Measurements from ENCODE around the gene SPSB3.
"Not testable (repeated sequence)": the region's sequence is repeated elsewhere in the genome, so short reads cannot be mapped to it uniquely, and the experiment has no call there.

SPSB3 gene

DNA sequence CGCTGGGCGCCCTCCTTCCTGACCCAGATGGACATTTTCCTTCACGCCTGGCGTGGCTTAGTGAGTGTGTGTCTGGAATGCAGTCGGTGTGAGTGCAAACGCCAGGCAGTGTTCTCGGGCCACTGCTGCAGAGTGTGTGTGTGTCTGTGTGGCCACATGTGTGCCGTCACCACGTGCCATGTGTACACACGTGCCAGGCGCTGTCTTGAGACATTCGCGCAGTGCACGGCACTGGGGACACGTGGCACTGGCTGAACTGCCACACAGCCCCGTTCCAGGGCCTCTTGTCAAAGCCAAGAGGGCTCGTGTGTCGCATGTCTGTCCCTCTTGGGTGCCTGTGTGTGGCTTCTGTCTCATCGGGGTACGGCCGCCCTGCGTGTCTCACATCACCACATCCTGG lies 47.6 kb downstream of the SPSB3 start:
- no peak for DNase-seq

DNA sequence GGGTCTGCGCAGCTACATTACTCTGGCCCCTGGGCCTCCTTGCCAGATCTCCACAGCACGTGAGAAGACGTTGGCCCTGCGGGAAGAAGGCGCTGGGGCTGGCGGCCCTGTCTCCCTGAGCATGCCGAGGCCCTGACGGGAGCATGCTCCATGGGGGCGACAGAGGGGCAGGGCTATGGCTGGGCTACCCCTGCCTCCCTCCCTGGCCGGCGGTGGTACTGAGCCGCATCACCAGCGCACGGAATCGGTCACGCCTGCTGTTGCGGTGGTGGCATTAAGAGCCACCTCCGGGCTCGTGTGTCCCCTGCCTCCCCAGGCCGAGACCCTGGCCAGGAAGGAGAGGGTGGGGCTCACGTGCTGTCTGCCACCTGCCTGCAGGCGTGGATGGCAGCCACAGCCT lies 48.2 kb downstream of the SPSB3 start:
- no peak for DNase-seq

DNA sequence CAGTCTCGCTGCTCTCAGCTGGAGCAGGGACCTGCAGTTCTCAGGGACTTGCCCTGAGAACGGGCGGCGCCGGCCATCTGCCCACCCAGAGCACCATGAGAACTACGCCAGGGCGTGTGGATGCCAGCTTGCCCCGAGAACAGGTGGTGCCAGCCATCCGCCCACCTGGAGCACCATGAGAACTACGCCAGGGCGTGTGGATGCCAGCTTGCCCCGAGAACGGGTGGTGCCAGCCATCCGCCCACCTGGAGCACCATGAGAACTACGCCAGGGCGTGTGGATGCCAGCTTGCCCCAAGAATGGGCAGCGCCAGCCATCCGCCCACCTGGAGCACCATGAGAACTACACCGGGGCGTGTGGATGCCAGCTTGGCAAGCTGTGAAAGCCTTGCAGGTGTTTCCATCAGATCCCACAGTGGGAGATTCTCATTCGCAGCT lies 49.8 kb downstream of the SPSB3 start:
- DNase-seq: not testable (repeated sequence)

DNA sequence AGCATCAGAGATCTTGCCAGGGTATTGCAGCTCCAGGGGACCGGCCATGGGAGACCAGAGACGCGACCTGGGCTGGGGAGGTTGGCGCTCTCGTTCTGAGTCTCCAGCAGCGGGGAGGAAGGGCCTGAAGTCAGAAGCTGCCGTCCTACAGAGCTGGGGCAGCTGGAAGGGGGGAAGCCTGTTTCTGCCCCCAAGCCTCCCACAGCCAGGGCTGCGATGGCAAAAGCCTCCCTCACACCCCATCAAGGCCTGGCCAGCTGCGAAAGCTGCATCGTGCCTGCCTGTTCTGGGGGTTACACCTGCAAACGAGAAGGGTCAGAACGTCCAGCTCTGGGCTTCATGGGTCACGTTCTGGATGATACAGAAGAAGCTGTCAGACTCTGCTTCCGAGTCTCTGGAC lies 50.3 kb downstream of the SPSB3 start:
- DNase-seq: no peak

DNA sequence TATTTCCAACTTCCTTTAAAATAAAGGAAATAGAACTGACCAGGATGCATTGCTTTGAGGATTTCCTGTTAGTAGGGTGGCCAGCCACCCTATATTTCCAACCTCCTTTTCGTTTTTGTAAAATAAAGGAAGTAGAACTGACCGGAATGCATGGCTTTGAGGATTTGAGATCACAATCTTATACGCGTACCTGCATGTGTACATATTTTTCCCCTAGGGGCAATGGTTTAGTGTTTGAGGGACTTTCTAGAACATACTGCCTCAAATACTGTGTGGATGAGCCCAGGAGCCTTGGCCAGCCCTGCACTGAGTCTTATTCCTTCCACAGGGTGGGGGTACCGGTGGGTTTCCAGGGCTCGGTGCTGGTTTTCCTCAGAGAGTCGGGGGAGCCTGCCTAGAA lies 50.8 kb downstream of the SPSB3 start:
- DNase-seq: no peak

DNA sequence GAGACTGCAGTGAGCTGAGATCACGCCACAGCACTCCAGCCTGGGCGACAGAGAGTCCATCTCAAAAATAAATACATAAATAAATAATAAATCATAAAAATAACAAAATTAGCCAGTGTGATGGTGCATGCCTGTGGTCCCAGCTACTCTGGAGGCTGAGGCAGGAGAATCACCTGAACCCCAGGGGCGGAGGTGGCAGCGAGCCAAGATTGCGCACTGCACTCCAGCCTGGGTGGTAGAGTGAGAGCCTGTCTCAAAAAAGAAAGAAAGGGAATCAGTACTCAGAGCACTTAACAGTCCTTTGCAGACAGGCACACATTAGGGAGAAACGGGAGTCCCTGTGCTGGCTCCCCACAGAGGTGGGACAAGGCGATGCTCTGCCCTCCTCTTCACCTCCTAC lies 51.3 kb downstream of the SPSB3 start:
- no peak for DNase-seq

DNA sequence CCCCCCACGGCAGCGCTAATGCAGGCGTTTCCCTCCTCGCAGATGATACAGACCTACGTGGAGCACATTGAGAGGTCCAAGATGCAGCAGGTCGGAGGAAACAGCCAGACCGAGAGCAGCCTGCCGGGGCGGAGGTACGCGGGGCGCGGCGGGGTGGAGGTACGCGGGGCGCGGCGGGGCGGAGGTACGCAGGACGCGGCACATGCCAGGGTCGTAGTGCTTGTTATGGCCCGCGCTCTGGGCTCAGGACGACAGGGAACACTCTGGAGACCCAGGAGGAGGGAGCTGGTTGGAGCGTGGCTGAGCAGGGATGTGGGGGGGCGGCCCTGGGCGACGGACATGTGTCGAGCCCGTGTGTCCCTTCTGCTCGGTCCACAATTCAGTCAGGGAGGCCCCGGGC lies 52.9 kb downstream of the SPSB3 start:
- DNase-seq: no peak

DNA sequence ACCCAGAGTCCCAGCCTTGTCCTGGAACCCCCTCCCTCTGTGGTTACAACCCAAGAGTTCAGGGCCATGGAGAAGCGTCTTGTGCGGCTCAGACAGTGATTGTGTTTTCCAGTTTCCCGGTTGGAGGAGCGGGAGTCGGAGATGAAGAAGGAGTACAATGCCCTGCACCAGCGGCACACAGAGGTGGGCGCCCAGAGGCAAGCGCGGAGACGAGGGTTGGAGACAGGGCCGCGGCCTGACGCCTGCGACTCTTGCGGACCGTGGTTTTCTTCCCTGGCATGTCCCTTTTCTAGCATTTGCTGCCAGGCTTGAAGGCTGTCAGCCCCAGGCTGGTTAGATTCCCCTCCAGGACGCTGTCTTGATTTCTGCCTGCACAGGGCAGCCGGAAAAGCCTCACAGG lies 53.3 kb downstream of the SPSB3 start:
- no peak for DNase-seq

DNA sequence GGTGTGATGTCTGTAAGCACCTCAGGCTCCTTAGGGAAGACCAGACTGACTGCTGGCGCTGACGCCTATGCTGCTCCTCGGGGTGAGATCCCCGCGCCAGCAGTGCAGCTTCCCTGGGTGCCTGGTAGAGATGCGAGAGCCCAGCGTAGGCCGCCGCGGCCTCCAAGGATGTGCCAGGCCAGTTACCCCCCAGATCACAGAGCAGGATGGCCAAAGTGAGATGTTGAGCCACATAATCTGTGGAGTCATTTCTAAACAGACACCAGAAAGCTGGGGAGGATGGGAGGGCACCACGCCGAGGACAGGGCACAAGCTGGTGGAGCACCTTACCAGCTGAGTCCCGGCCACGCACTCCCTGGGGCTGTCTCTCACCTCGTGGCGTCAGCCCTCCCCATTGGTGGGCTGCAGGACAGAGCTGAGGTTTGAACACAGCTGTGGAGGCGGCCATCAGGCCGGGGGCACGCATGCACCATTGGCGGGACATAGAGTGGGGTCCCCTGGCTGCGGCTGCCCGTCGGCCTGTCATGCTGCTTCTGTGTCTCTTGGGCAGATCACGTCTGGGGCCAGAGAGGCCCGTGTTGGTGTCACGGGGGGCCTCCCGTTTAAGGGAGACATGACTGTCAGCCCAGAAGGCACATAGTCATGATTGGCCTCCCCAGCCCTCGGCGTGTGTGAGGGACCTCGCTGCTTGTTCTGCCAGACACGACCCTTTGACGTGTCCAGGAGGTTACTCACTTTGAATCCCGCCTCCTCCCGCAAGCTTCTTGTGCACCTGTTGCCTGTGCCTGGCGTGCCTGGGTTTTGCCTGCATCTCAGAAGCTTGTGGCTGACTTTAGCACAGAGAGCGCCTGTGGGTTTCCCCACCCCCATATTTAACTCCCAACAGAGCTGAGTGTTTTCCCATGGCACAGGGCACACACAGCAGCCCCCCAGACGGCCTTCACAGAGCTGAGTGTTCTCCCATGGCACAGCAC lies 54.4 kb downstream of the SPSB3 start:
- no peak for DNase-seq
